H1 (cell line): ENCODE data around the gene PKD1. TPM values are rescaled to one million over a fixed set of nuclear protein-coding genes. Genes with fewer than 3 reads are reported as not detected.

Experiments used
- HDAC2 ChIP-seq, 2 experiments: fragments of 300-600 bp in 1 of 2; sonication (generic) in 1 of 2; IDR thresholded peaks; 2 replicates each; pipeline ENCODE4 v1.6.1; 2011 to 2012; ENCODE audit warnings: low read depth in 2 of 2, low read length in 2 of 2, mild to moderate bottlenecking in 2 of 2, moderate library complexity in 2 of 2, borderline replicate concordance in 1 of 2, inconsistent platforms in 1 of 2
- JUND ChIP-seq: IDR thresholded peaks from 2 replicates; pipeline ENCODE4 v1.6.1; 2011; ENCODE audit warnings: mild to moderate bottlenecking, improper control_type of control experiment, low read length
- MAX ChIP-seq: IDR thresholded peaks from 2 replicates; pipeline ENCODE4 v1.6.1; 2012; ENCODE audit warnings: inconsistent platforms
- POLR2A ChIP-seq, 2 experiments: IDR thresholded peaks; 1 replicate in 1 of 2; 2 replicates in 1 of 2; pipeline ENCODE4 v1.6.1; 2011; ENCODE audit warnings: low read depth in 2 of 2, low read length in 2 of 2, mild to moderate bottlenecking in 2 of 2; ENCODE audit errors: control extremely low read depth in 1 of 2
- RAD21 ChIP-seq, 2 experiments: IDR thresholded peaks in 1 of 2; conservative IDR thresholded peaks in 1 of 2; 2 replicates each; pipeline ENCODE4 v1.6.1; 2011; ENCODE audit warnings: low read depth in 2 of 2, low read length in 2 of 2, improper control_type of control experiment in 1 of 2, inconsistent platforms in 1 of 2, mild to moderate bottlenecking in 1 of 2, moderate library complexity in 1 of 2
- SUZ12 ChIP-seq: fragments of 200-600 bp; sonication (generic); IDR thresholded peaks from 2 replicates; pipeline ENCODE4 v1.6.1; 2012; ENCODE audit warnings: mild to moderate bottlenecking, inconsistent platforms, low read length, moderate library complexity, mixed read lengths
- TAF7 ChIP-seq: optimal IDR thresholded peaks from 2 replicates; pipeline ENCODE3; 2011; ENCODE audit warnings: low read depth, mild to moderate bottlenecking, inconsistent platforms, low read length, moderate library complexity, borderline replicate concordance
- TEAD4 ChIP-seq: IDR thresholded peaks from 2 replicates; pipeline ENCODE4 v1.6.1; 2012; ENCODE audit warnings: low read depth, low read length, inconsistent platforms, mixed read lengths
- YY1 ChIP-seq: IDR thresholded peaks from 2 replicates; pipeline ENCODE4 v1.6.1; 2011; ENCODE audit warnings: low read depth, mild to moderate bottlenecking, low read length
- polyA plus RNA-seq, 7 experiments: library from polyadenylated mRNA; depleted of rRNA in 3 of 7; stranded (reverse) in 5 of 7; unstranded in 2 of 7; fragments of >200 nt in 5 of 7; fragments of 200-250 nt in 2 of 7; gene quantifications; 1 replicate in 5 of 7; 2 replicates in 1 of 7; 4 replicates in 1 of 7; pipeline versions ENCODE4 v1.2.1 to v1.2.3, GENCODE V29; 2011 to 2013; ENCODE audit warnings: missing spikeins in 2 of 7, mixed read lengths in 2 of 7
- total RNA-seq: library from RNA; stranded (reverse); fragmentation: NEBNext Ultra II Directional; extraction: Animal tissue kit (Norgen Biotek cat#: 25700); gene quantifications from 2 replicates; pipeline ENCODE4 v1.2.1, GENCODE V29; 2021

PKD1 gene
- total and polyA plus RNA-seq, 2 of the 8 experiments (the other 6 are each of a cell fraction or from before 2014, with no cell fraction given) = 40.6 to 52.7 TPM

GRCh38 chr16:2083876-2084780 lies 51.6 kb downstream of the PKD1 start (continued):
- TF ChIP-seq JUND (no peak), YY1 (no peak), HDAC2 (IDR thresholded peaks at IDR 0.05; ENCODE audit: borderline replicate concordance in 1 of 2, low read depth in 2 of 2, low read length in 2 of 2) (no peak), SUZ12 (no peak), RAD21 (IDR thresholded peaks at IDR 0.05 in 1 of 2, conservative IDR thresholded peaks at IDR 0.05 in 1 of 2; ENCODE audit: low read depth in 2 of 2, low read length in 2 of 2) (no peak), MAX (no peak), TEAD4 (no peak), TAF7 (no peak), POLR2A (IDR thresholded peaks at IDR 0.05; ENCODE audit: control extremely low read depth in 1 of 2, low read depth in 2 of 2, low read length in 2 of 2) (no peak)
